Globus pallidus (tissue), 1 donor: Measurements from ENCODE around the gene PDCD10.

Source experiments
- DNase-seq: peaks from one replicate; pipeline ENCODE4 v3.0.0-alpha.2; 2015; ENCODE audit warnings: low spot score

PDCD10 gene

DNA sequence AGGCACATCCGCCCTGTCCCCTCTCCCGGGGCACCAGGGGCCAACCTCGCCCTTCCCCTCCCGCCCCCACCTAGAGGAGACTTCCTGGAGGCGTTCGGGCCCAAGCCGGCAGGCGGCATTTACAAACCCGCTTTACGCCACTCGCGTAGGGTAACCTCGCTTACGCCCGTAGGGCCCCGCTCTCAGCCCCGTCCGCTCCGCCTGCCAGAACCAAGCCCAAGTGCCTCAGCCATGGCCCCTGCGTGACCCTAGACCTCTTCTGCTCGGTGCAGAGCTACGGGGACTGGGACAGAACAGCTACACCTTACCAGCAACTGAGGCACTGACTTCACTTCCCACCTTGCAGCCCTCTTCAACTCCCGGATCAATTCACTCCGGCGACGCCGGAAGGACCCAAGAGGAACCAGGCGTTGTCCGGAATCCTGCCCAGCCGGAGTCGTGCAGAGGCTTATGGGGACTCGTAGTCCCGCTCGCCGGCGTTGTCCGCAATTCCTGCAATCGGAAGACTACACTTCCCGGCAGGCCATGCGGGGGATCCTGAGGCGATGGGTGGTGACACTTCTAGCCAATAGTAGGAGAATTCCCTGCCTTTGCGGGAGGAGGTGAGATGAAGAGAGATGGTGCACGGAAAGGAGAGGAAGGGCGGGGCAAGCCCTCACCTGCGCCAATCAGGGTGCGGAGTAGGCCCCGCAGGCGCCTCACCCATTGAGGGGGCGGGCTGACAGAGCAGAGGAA, at the start of gene PDCD10:
Gene PDCD10 (minus strand): TSS at position 395 of the 735 bp plus-strand sequence. CDS start 14,735 bp downstream, outside the sequence.
- DNase-seq, result peak; percentile 99

DNA sequence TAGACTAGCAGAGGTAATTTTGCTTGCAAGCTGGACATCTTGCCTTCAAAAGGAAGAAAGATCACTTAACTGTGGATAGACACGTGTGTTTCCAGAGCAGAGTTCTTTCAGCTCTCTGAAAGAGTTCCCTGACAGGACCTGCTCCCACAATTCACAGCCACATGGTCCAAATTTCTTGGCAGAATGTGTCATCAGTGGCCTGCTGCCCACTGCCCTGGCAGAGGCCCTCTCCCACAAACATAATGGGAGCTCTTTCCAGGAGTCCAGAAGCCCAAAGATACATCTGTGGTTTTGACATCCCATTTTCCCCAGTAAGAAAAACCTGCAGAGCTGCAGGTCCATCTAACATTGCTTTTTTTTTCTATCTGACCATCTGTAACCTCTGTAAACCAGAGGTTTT, 49.1 kb upstream of the PDCD10 start:
- DNase-seq, result peak; percentile 61

DNA sequence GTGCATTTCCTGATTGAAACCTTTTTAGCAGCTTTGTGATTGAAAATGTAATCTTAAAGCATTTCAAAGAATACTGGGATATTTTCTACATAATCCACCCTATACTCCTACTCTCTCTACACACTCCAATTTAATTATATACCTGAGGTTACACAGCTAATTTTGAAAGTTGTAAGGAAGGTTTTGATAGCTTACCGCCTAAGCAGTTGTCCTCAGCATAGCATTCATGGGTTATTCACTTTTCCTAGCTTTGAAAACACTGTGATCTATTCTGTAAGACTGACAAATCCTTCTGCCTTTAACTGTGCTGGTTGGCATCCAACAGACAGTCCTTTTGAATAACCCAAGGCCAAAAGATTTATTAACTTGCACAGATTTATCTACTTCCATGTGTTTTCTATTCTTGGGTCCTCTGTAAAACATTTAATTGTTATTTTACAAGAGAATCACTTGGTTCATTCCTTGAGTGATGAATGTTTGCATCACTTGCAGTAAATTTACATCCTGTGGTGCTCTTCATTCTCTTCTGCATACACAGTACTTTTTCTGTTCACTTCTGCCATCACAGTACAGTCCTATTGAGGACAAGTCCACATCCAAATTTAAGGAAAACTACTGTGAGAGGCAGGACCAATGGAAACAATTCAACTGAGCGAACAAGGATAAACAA, 45.7 kb upstream of the PDCD10 start:
- DNase-seq, result no peak

DNA sequence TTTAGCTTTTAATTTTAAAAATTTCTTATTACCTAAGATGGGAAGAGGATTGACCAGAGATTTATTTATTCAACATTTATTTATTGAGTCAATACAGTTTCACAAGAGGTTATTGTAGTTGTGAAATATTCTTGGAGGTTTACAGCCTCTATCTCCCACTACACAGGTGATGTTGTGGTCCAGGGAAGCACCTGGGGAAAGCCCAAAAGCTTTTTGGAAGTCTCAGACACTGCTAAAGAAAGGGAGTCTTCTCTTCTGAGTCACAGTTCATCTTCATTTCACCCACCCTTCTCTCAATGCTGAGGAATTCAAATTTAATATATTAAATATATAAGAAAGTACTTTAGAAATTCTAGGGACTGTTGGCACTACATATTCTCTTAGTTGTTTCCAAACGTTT, 42.7 kb upstream of the PDCD10 start:
- no peak for DNase-seq

DNA sequence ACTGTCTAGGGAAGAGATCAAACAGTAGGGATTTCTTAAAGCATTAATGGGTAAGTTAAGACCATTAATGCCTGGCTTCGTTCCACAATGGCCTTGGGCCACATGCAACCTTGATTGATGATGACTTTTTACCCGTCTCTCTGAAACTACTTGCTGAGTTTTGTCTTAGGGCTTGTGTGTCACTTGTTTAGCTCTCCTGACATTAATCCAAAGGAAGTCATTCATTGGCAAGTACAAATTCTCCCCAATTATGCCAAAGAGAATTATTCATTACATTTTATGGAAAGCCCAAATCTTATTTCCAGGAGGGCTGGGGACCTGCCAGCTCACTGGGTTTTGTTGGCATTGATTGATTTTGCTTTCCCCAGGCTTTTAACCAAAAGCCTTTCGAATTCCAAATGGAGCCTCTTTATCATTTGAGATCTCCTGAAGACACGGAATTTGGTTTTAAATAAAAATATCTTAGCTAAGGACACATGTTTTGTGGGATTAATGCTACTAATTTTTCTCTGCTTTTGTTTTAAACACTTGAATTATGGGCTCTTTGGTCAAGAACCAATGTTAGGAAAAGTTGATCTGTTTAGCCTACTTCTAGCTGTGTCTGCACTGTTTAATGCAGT, 41.5 kb upstream of the PDCD10 start:
- DNase-seq, result no peak

DNA sequence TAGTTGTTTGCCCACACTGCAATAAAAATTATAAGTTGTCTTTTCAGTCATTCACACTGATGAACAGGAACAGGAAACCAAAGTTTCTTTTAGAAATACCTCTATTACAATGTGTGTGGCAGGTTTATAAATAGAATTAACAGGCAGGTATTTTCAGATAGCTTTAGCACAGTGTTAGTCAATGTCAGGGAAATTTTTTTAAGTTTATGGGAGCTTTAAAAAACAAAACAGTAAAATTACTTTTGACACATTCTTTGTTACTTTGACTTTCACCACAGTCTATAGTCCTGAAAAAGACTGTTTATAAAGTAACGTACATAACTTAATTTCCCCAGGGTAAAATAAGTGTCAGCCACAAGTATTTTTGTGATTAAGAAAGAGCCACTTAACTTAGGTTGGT, 38.9 kb upstream of the PDCD10 start:
- no peak for DNase-seq

DNA sequence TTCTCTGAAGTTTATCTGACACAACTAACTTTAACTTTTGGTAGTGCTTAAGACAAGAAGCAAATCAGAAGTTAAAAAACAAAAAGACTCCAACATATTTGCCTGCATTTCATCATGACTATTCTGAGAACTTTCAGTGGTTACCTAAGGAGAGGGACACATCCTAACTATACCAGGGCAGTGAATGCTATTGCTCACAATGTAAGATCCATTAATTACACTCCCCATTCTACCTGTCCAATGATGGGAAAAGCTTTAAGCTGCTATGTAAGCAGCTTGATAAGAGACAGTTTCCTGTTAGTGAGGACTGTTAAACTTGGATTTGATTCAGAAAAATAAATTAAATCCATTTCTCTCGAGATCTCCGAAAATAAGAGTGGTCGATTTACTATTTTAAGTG, 38.3 kb upstream of the PDCD10 start:
- DNase-seq, result no peak

DNA sequence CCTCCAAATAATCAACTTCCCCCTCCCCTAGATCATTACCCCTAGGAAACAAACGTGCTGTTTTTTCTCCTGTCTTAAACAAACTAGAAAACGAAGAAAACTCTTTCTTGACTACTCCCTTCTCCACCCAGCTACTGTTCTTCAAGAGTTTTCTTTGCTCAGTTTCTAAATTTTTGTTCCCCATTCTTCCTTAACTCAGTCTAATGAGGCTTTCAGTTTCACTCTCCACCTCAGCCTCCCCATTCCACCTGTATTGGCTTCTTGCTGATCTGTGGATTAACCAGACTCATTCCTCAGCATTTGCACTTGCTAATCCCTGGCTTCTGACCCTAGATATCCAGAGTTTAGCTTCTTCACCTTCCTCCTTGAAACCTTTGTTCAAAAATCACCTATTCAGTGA, 27.6 kb upstream of the PDCD10 start:
- no peak for DNase-seq

DNA sequence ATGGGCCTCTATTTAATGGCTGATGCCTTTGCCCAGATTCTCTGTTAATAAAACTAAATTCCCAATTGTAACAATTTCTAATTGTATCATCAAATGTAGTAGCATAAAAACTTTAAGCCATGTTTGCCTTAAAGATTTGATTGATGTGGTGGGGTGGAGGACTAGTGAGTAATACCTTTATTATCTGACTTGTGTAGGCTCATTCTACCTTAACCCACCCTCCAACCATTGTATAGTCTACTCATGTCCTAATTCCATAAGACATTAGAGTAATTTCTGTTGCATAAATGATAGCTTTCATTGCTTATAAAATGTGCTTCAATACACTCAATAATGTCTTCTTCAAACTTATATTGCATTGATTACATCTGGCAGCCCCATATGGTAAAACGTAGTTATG, 26.6 kb upstream of the PDCD10 start:
- no peak for DNase-seq

DNA sequence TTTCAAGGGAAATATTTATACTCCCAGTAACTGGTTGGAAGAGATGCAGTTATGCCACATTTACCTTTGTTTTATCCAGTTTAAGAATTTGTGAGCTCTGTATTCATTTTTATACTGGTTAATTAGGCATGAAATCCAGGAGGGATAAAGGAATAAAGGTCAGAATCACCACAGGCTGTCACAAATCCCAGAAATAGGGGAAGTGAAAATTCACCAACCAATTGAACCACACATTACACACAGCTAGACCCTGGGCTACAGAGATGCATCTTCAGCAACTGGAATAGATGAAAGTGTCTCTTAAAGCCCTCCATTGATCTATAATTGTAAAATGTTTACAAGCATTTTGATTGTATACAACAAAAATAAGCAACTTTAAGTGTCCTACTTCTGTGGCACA, 19.4 kb upstream of the PDCD10 start:
- no peak for DNase-seq

DNA sequence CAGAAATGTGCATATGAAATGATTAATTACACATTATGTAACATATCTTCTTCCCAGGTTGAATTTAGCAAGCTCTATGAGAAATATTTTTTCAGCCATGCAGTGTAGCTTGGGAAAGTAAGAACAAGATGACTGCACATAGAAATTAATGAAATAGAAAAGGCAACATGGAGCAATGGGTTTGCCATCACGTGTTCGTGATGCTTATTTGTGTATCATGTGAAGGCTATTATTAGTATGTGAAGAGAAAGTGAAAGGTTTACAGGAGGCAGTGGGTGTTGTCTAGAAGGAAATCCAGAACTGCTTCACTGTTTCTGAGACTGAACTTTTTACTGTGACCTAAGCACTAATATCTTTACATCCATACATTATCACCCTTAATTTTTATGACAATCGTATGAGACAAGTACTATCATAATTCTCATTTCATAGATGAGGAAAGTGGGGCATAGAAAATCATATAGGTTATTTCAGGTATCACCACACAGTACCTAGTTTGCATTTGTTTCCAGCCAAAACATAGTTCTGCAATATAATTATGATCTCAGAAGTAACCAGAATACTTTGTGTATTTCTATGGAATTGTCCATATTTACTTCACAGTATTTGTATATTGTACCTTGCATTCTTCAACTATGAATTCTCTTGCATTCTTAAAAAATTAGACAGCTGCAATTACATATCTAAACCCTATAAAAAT, 15.7 kb upstream of the PDCD10 start:
- DNase-seq, result no peak

DNA sequence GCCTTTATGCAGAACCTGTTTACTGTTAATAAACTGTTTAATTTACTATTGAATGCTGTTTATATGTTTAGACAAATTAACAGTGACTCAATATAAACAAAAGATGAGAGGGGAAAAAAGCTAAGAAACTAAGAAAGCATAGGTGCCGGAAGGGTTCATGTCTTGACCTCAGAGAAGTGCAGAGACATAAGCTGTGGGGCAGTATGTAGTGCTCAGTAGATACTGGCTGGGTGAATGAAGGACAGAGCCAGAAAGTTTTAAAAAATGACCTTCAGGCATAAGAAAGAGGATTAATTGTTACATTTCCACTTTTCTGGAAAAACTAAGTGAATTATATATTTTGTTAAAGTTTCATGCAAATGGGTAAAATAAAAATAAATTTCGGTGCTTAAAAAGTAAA, 15.0 kb upstream of the PDCD10 start:
- no peak for DNase-seq

DNA sequence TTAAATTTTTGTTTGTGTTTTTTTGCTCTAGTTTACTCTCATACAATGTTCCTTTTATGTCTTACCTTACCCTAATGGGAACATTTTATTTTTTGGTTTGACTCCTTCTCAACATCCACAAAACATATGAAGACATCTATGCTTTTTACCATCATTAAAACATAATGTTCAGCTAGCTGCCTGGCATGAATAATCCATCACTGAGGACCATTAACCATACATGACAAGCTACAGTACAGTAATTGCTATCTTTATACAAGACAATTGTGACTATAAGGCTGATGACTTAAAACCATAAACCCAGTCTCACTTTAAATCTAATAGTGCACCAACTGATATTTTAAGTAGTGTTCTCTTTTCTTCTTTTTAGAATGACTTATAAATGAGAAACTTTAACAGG, 14.5 kb upstream of the PDCD10 start:
- DNase-seq, result no peak

DNA sequence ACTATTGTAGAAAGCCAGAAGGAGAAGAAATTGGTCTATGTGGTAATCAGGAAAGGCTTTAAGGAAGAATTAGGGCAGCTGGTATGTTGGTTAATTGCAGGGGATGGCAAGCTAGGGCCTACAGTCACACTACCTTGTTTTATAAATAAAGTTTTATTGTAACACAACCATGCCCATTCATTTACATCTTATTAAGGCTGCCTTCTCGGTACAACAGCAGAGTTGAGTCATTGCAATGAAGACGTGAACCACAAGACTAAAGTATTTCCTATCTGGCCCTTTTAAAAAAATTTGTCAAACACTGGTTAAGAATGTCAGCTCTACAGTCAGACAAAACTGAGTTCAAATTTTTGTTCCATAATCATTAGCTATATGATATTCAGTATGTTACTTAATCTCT, 9.1 kb upstream of the PDCD10 start:
- DNase-seq, result no peak

DNA sequence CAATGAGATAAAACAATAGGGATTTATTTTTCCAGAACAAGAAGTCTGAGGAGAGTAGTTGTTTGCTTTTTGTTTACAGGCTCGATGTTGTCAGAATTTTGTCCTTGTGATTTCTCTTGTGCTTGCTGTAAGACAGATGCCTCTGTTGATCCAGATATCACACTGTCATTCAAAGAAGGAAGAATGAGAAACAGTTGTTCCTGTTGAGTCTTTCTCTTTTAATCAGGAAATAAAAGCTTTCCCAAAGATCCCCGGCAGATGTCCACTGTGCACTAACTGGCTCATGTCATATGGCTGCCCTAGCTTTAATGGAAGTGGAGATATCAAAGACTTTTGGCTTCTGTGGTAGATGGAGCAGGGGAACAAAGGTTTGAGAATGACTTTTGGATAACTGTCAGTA, 7.6 kb upstream of the PDCD10 start:
- DNase-seq, result peak; percentile 79

DNA sequence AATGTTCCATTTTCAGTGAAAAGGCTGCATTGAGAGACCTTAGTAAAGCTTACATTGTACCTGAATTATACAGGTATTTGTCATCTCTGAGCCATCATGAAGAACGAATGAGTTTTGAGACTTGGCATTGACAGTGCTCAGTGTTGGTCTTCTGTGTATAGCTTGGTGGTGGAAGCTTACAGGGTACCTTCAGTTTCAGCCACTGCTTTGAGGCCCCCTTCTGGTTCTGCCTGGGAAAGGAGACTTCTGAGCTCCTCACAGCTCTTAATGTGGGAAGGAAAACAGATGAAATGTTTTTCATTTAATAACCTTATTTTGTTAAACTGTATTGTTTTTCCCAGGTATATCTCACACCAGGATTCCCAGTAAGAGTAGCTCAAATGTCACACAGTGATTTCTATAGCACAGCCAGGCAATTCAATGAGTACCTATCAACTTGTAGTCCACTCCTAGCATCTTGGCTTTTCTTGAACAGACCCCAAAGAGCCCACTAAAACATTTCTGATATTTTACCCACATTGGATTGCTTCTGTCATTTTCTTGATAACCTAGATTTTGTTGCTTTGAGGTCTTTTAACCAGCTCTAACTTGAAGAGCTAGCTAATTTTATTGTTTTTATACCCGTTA, 6.4 kb upstream of the PDCD10 start:
- DNase-seq, result peak; percentile 79

DNA sequence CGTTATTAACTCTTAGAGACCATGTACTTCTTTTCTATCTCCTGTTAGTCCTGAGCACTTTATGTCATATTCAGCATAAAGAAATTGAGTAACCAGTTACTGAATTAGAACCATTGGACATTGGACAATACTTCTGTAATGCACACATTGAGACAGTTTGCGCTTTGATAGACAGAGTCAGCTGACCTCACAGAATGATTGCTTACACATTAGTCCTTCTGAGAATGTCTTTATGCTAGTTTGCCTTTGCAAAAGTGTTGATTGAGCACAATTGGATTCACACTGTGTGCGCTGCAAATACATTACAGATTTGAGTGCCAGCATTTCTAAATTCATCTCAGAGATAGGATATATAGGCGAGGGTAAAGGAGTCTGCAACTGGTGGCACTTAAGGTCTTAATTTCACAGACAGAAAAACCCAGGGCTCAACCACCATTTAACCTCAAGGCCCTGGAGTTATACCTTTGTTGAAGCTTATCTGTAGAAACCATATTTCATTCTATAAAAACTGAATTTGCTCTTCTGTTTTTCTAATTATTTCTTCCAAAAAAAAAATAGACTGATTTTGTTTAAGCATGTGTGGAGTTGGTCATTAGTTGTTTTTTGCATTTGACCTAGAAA, 4.6 kb upstream of the PDCD10 start:
- DNase-seq, result peak; percentile 80

DNA sequence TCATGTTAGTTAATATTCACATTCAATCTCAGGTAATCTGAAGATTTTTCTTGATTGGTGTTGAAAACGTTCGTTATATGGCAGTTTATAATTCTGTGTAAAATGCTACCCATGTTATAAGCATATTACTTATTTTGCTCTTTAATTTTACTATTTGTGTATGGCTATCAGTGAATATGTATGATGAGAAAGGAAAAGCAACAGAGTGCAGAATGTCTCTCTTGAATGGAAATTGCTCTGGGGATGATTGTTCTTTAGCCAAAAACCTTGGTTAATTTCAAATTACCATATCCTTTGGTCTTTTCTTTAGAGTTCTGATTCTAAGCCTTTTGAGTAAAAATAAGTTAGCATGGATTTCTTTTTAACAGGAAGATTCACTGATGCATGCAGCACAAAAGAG, 3.3 kb upstream of the PDCD10 start:
- DNase-seq, result peak; percentile 33

DNA sequence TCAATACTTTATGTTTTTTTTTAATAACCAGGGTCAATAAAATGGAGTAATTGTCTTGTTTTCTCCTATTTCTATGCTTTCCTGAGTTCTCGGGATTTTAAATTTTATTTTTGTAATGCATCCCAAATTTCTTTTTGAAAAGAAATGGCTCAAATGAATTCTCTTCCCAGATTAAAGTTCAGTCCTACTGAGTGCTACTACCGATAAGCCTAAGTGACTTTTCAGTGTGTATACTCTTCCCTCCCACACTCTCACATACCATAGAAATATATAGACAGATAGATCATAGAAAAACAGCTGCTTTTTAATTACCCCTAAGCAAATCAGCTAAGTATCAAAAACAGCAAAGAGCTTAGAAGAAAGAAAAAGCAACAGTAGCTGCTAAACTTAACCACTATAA, 2.3 kb upstream of the PDCD10 start:
- peak; percentile 15 for DNase-seq

DNA sequence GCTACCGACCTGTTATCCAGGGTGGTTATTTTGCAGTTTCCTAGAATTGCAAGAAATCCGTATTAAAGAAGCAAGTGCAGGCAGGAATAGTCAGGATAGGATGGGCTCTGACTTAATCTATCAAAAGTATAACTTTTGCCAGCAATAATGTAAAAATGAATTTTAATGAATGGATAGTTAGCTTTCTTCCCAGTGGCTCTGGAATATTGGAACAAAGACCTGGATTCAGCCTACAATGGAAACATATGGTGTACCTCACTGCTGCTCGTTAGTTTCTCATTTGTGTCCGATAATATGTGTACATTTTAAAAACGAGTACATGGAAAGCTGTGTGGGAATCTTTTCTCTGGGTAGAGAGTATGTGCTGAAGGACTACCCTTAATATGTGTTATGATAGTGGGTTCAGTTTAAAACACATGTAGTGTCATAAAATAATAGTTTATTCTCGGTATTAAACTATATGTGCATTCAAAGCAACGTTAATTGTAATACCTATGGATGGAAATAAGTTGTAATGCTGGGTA, 1.6 kb upstream of the PDCD10 start:
- no peak for DNase-seq
